IMR-90 (cell line): Measurements from ENCODE around the gene SHE. TPM values are rescaled to one million over a fixed set of nuclear protein-coding genes. Genes with fewer than 3 reads are reported as not detected.

ENCODE experiments used
- ATAC-seq: fragments of 200-7000 bp; cut with Tn5 transposase; 2 replicates; pipeline ENCODE4 v1.9.1; 2020; ENCODE audit warnings: low read depth, mild to moderate bottlenecking, moderate library complexity
- BruUV-seq: library from RNA; stranded (reverse); fragments of 400-500 nt; replicated peaks from 2 replicates; lab custom pipeline; 2021; lab: Mats Ljungman, UMichigan
- CTCF ChIA-PET: fragments of 300-600 bp; formaldehyde crosslinking; extraction: SDS; loops from one replicate; lab custom pipeline; 2021; ENCODE audit warnings: antibody characterized with exemption; lab: Yijun Ruan, JAX
- POLR2A ChIA-PET: fragments of 300-600 bp; sonication (Branson Sonifier 250); formaldehyde crosslinking; loops from one replicate; lab custom pipeline; 2022; ENCODE audit warnings: antibody characterized with exemption; ENCODE audit not compliant: unreplicated experiment; lab: Charles Lee
- DNase-seq: peaks from one replicate; pipeline ENCODE4 v3.0.0; 2013
- H2AFZ ChIP-seq: replicated peaks from 2 replicates; pipeline ENCODE3; 2013; ENCODE audit warnings: low read length, mild to moderate bottlenecking; ENCODE audit not compliant: poor library complexity
- H2AK5ac ChIP-seq: 2 replicates; pipeline ENCODE4 v1.6.1; 2013; ENCODE audit warnings: low read depth, low read length, inconsistent platforms
- H2AK9ac ChIP-seq: replicated peaks from 2 replicates; pipeline ENCODE3; 2013; ENCODE audit warnings: mild to moderate bottlenecking, low read depth, low read length, moderate library complexity; ENCODE audit not compliant: poor library complexity
- H2BK120ac ChIP-seq: 2 replicates; pipeline ENCODE4 v1.6.1; 2013; ENCODE audit warnings: low read depth, low read length, inconsistent platforms
- H2BK15ac ChIP-seq: 3 replicates; pipeline ENCODE4 v1.6.1; 2013; ENCODE audit warnings: low read depth, low read length, inconsistent platforms
- H2BK20ac ChIP-seq: 2 replicates; pipeline ENCODE4 v1.6.1; 2013; ENCODE audit warnings: low read depth, mild to moderate bottlenecking, inconsistent platforms, low read length, moderate library complexity
- H2BK5ac ChIP-seq: 2 replicates; pipeline ENCODE4 v1.6.1; 2013; ENCODE audit warnings: mild to moderate bottlenecking, low read depth, low read length, inconsistent platforms; ENCODE audit not compliant: poor library complexity, severe bottlenecking
- H3K14ac ChIP-seq: replicated peaks from 2 replicates; pipeline ENCODE4 v1.6.1; 2013; ENCODE audit warnings: low read depth, low read length, inconsistent platforms
- H3K18ac ChIP-seq: 2 replicates; pipeline ENCODE4 v1.6.1; 2013; ENCODE audit warnings: low read depth, low read length, control low read depth
- H3K23ac ChIP-seq: 2 replicates; pipeline ENCODE4 v1.6.1; 2013; ENCODE audit warnings: low read depth, low read length, inconsistent platforms
- H3K27ac ChIP-seq: 2 replicates; pipeline ENCODE4 v1.5.1; 2013; ENCODE audit warnings: mild to moderate bottlenecking, control low read depth, low read length; ENCODE audit not compliant: insufficient read depth
- H3K27me3 ChIP-seq: 2 replicates; pipeline ENCODE4 v1.6.1; 2013; ENCODE audit warnings: low read length; ENCODE audit not compliant: control insufficient read depth, insufficient read depth
- H3K36me3 ChIP-seq: 2 replicates; pipeline ENCODE4 v1.6.1; 2013; ENCODE audit warnings: low read length, mixed read lengths; ENCODE audit not compliant: control insufficient read depth, insufficient read depth
- H3K4ac ChIP-seq: 2 replicates; pipeline ENCODE4 v1.6.1; 2013; ENCODE audit warnings: low read depth, low read length, inconsistent platforms
- H3K4me1 ChIP-seq: 2 replicates; pipeline ENCODE4 v1.6.1; 2013; ENCODE audit warnings: low read length, mixed read lengths; ENCODE audit not compliant: control insufficient read depth, insufficient read depth
- H3K4me2 ChIP-seq: 2 replicates; pipeline ENCODE4 v1.6.1; 2013; ENCODE audit warnings: low read depth, mild to moderate bottlenecking, control low read depth, low read length, moderate library complexity
- H3K4me3 ChIP-seq: 2 replicates; pipeline ENCODE4 v1.5.1; 2013; ENCODE audit warnings: low read depth, mild to moderate bottlenecking, control low read depth, low read length, moderate library complexity; ENCODE audit not compliant: insufficient read depth
- H3K56ac ChIP-seq: 2 replicates; pipeline ENCODE4 v1.6.1; 2013; ENCODE audit warnings: low read length, inconsistent platforms; ENCODE audit not compliant: insufficient read depth; ENCODE audit errors: extremely low read depth
- H3K79me1 ChIP-seq, 2 experiments: 2 replicates each; pipeline ENCODE4 v1.6.1; 2013; ENCODE audit warnings: low read length in 2 of 2, inconsistent platforms in 1 of 2, low read depth in 1 of 2
- H3K9ac ChIP-seq: 2 replicates; pipeline ENCODE4 v1.6.1; 2013; ENCODE audit warnings: low read depth, low read length, control low read depth
- H3K9me1 ChIP-seq: 2 replicates; pipeline ENCODE4 v1.6.1; 2013; ENCODE audit warnings: low read length, inconsistent platforms; ENCODE audit not compliant: insufficient read depth
- H3K9me3 ChIP-seq: 2 replicates; pipeline ENCODE4 v1.6.1; 2013; ENCODE audit warnings: low read length; ENCODE audit not compliant: control insufficient read depth, insufficient read depth
- H4K20me1 ChIP-seq: 2 replicates; pipeline ENCODE4 v1.6.1; 2013; ENCODE audit warnings: low read length, inconsistent platforms; ENCODE audit not compliant: insufficient read depth
- H4K5ac ChIP-seq: 2 replicates; pipeline ENCODE4 v1.6.1; 2013; ENCODE audit warnings: mild to moderate bottlenecking, low read depth, low read length, control low read depth
- H4K8ac ChIP-seq, 2 experiments: 2 replicates each; pipeline ENCODE4 v1.6.1; 2013; ENCODE audit warnings: low read depth in 2 of 2, low read length in 2 of 2, control low read depth in 1 of 2, inconsistent platforms in 1 of 2
- H4K91ac ChIP-seq: 2 replicates; pipeline ENCODE4 v1.6.1; 2013; ENCODE audit warnings: low read depth, low read length, inconsistent platforms; ENCODE audit not compliant: insufficient read depth
- BHLHE40 ChIP-seq: fragments of 150-350 bp; IDR thresholded peaks from 2 replicates; pipeline ENCODE4 v1.6.1; 2016; ENCODE audit warnings: mild to moderate bottlenecking, low read depth, low read length
- CEBPB ChIP-seq: IDR thresholded peaks from 2 replicates; pipeline ENCODE4 v1.6.1; 2012; ENCODE audit warnings: low read depth, low read length, improper control_type of control experiment
- CTCF ChIP-seq: conservative IDR thresholded peaks from 2 replicates; pipeline ENCODE4 v1.5.1; 2012; ENCODE audit warnings: mild to moderate bottlenecking, low read depth, low read length, improper control_type of control experiment
- ELK1 ChIP-seq: fragments of 150-350 bp; IDR thresholded peaks from 2 replicates; pipeline ENCODE4 v1.6.1; 2016; ENCODE audit warnings: low read depth, mild to moderate bottlenecking, low read length, moderate library complexity, borderline replicate concordance
- MAZ ChIP-seq: IDR thresholded peaks from 2 replicates; pipeline ENCODE4 v1.6.1; 2012; ENCODE audit warnings: low read depth, mild to moderate bottlenecking, low read length, improper control_type of control experiment, moderate library complexity, borderline replicate concordance
- MXI1 ChIP-seq: IDR thresholded peaks from 2 replicates; pipeline ENCODE4 v1.6.1; 2012; ENCODE audit warnings: low read depth, mild to moderate bottlenecking, low read length, moderate library complexity, borderline replicate concordance
- NFE2L2 ChIP-seq: fragments of 150-350 bp; IDR thresholded peaks from 2 replicates; pipeline ENCODE4 v1.6.1; 2016; ENCODE audit warnings: low read depth, mild to moderate bottlenecking, low read length
- POLR2A ChIP-seq: IDR thresholded peaks from 2 replicates; pipeline ENCODE4 v1.6.1; 2012; ENCODE audit warnings: mild to moderate bottlenecking, low read depth, low read length
- RCOR1 ChIP-seq: IDR thresholded peaks from 2 replicates; pipeline ENCODE4 v1.6.1; 2012; ENCODE audit warnings: mild to moderate bottlenecking, low read length, improper control_type of control experiment; ENCODE audit not compliant: insufficient replicate concordance
- RFX5 ChIP-seq: IDR thresholded peaks from 2 replicates; pipeline ENCODE4 v1.8.0; 2012; ENCODE audit warnings: low read depth, mild to moderate bottlenecking, low read length, moderate library complexity
- SMC3 ChIP-seq: fragments of 150-350 bp; IDR thresholded peaks from 2 replicates; pipeline ENCODE4 v1.6.1; 2016; ENCODE audit warnings: low read depth, mild to moderate bottlenecking, antibody characterized with exemption, low read length, moderate library complexity
- USF2 ChIP-seq: fragments of 150-350 bp; IDR thresholded peaks from 2 replicates; pipeline ENCODE4 v1.6.1; 2017; ENCODE audit warnings: mild to moderate bottlenecking, antibody characterized with exemption, low read length, low read depth
- WGBS, 2 experiments: methylation state at CpG; one replicate each; pipeline versions ENCODE4 v1.1.5 to v1.1.7; 2013; ENCODE audit warnings: missing lambda C conversion rate in 2 of 2; ENCODE audit not compliant: insufficient read length in 1 of 2; ENCODE audit errors: extremely low coverage in 2 of 2; 5-methylcytosine and 5-hydroxymethylcytosine counted together
- dilution Hi-C: fragments of 300-500 bp; cut with HindIII; formaldehyde crosslinking; loops from one replicate; pipeline ENCODE4 v1.14.3; 2018; ENCODE audit warnings: low sequenced_read_pairs; ENCODE audit not compliant: unreplicated experiment
- in situ Hi-C: fragments of 300-500 bp; cut with MboI; formaldehyde crosslinking; loops from 3 replicates; pipeline ENCODE4 v1.14.3; 2019; ENCODE audit warnings: low sequenced_read_pairs, inconsistent platforms, mixed read lengths
- intact Hi-C: fragments of 100-400 bp; cut with micrococcal nuclease; formaldehyde crosslinking; loops from 2 replicates; pipeline ENCODE4 v1.10.0; 2022
- polyA plus RNA-seq, 3 experiments: library from polyadenylated mRNA; depleted of rRNA; stranded (reverse); fragments of >200 nt; gene quantifications; 2 replicates each; pipeline ENCODE4 v1.2.3, GENCODE V29; 2012; ENCODE audit warnings: low replicate concordance in 1 of 3
- total RNA-seq: library from RNA; depleted of rRNA; stranded (reverse); fragments of >200 nt; gene quantifications from 2 replicates; pipeline ENCODE4 v1.2.3, GENCODE V29; 2012

The SHE gene
- total and polyA plus RNA-seq, 2 of the 4 experiments (the other 2 are of a cell fraction): not detected

GRCh38 chr1:154471304-154471703 lies 30.9 kb downstream of the SHE start:
- H3K4me2 ChIP-seq: no peak overlapping the region
- in situ Hi-C loops (no loop called here), dilution Hi-C loops (no loop called here), intact Hi-C loops (loop anchor here (10.0 kb wide), 1 partner anchor 613 kb away; no protein-coding TSS in a partner anchor)
- no peaks in the 10 kb centered on the region for H3K27me3 ChIP-seq
- no peak overlapping the region for H3K18ac ChIP-seq
- no peak overlapping the region for H2BK15ac ChIP-seq
- no peak overlapping the region for H2AK5ac ChIP-seq
- ChIA-PET POLR2A (no interaction called here), CTCF (interaction anchor here (2.4 kb wide), 1 partner anchor 8 kb away, joined by 7 read pairs; no protein-coding TSS in a partner anchor)
- no peaks in the 10 kb centered on the region for H4K20me1 ChIP-seq
- no CpG with 5 or more reads among the region's 2 CpGs for WGBS, 2 experiments
- no peak overlapping the region for H4K5ac ChIP-seq
- no peaks in the 10 kb centered on the region; the same call in 1 of the 2 replicates for H3K4me1 ChIP-seq
- TF ChIP-seq SMC3: no peak
- TF ChIP-seq BHLHE40: no peak
- TF ChIP-seq MXI1: no peak
- no peak for TF ChIP-seq ELK1
- no peak for TF ChIP-seq CTCF
- no peak for TF ChIP-seq NFE2L2
- no peak for TF ChIP-seq CEBPB
- TF ChIP-seq USF2: no peak
- no peak for TF ChIP-seq RFX5
- TF ChIP-seq POLR2A: no peak
- no peak for TF ChIP-seq MAZ
- no peak for TF ChIP-seq RCOR1
- H2AFZ ChIP-seq: no peak overlapping the region
- no peak for DNase-seq
- H3K9me1 ChIP-seq: peaks cover 6% of the 10 kb centered on the region; the same call in 1 of the 2 replicates
- no peak overlapping the region for H2BK120ac ChIP-seq
- no peak overlapping the region for H4K91ac ChIP-seq
- ATAC-seq: no peak
- no TSS peak for BruUV-seq
- H4K8ac ChIP-seq: no peak overlapping the region
- no peak overlapping the region for H3K14ac ChIP-seq
- no peak overlapping the region for H3K56ac ChIP-seq
- no peak overlapping the region for H3K9ac ChIP-seq
- H2BK20ac ChIP-seq: no peak overlapping the region
- H3K79me1 ChIP-seq: no peaks in the 10 kb centered on the region
- H2BK5ac ChIP-seq: no peak overlapping the region
- H3K9me3 ChIP-seq: no peaks in the 10 kb centered on the region
- no peak overlapping the region for H2AK9ac ChIP-seq
- no peak overlapping the region for H3K4me3 ChIP-seq
- H3K36me3 ChIP-seq: peaks cover 1% of the 10 kb centered on the region; the same call in 1 of the 2 replicates
- H3K4ac ChIP-seq: no peak overlapping the region
- H3K23ac ChIP-seq: no peak overlapping the region
- no peak overlapping the region for H3K27ac ChIP-seq
